HG02798 (cell line): ENCODE measurements around the gene RTTN.

Source experiments
- ATAC-seq: cut with Tn5 transposase; IDR thresholded peaks from one replicate; pipeline ENCODE4 v1.9.1; 2021; ENCODE audit warnings: mild to moderate bottlenecking; ENCODE audit not compliant: unreplicated experiment, poor library complexity

The RTTN gene

GRCh38 chr18:70160073-70160678 is 45.3 kb downstream of the RTTN start:
- ATAC-seq = no peak

GRCh38 chr18:70158992-70159717 is 46.3 kb downstream of the RTTN start:
- peak; percentile 95 for ATAC-seq

- ATAC-seq = no peak
Observed at GRCh38 chr18:70156886-70157285, 48.6 kb downstream of the RTTN start.

GRCh38 chr18:70154591-70155194 is 50.8 kb downstream of the RTTN start:
- no peak for ATAC-seq

GRCh38 chr18:70151614-70152013 is 53.9 kb downstream of the RTTN start:
- ATAC-seq = no peak

GRCh38 chr18:70149616-70150301 is 55.7 kb downstream of the RTTN start:
- ATAC-seq = no peak

GRCh38 chr18:70149156-70149555 is 56.3 kb downstream of the RTTN start:
- ATAC-seq = no peak

GRCh38 chr18:70148039-70148938 is 57.2 kb downstream of the RTTN start:
- no peak for ATAC-seq

- ATAC-seq = no peak
Observed at GRCh38 chr18:70146174-70146573, 59.3 kb downstream of the RTTN start.

- no peak for ATAC-seq
Observed at GRCh38 chr18:70142001-70142400, 63.5 kb downstream of the RTTN start.

GRCh38 chr18:70139138-70139537 is 66.3 kb downstream of the RTTN start:
- no peak for ATAC-seq

GRCh38 chr18:70135604-70136003 is 69.9 kb downstream of the RTTN start:
- ATAC-seq = no peak

GRCh38 chr18:70132999-70133398 is 72.5 kb downstream of the RTTN start:
- ATAC-seq = no peak

GRCh38 chr18:70128271-70128670 is 77.2 kb downstream of the RTTN start:
- ATAC-seq = no peak

GRCh38 chr18:70127359-70127758 is 78.1 kb downstream of the RTTN start:
- ATAC-seq = no peak

- ATAC-seq = no peak
Observed at GRCh38 chr18:70126832-70127231, 78.7 kb downstream of the RTTN start.

- no peak for ATAC-seq
Observed at GRCh38 chr18:70124139-70124538, 81.3 kb downstream of the RTTN start.

GRCh38 chr18:70121842-70122241 is 83.6 kb downstream of the RTTN start:
- peak; percentile 67 for ATAC-seq

GRCh38 chr18:70116949-70117348 is 88.5 kb downstream of the RTTN start:
- no peak for ATAC-seq

GRCh38 chr18:70113511-70113910 is 92.0 kb downstream of the RTTN start:
- no peak for ATAC-seq
